Measurements from ENCODE around the gene CPA2. TPM values are rescaled to one million over a fixed set of nuclear protein-coding genes. Genes with fewer than 3 reads are reported as not detected.
"Not testable (repeated sequence)": the region's sequence is repeated elsewhere in the genome, so short reads cannot be mapped to it uniquely, and the experiment has no call there.

The CPA2 gene
- total RNA-seq, 6 donors from 2014 or later = 1.1 to 2.8 TPM; not detected in 4

DNA sequence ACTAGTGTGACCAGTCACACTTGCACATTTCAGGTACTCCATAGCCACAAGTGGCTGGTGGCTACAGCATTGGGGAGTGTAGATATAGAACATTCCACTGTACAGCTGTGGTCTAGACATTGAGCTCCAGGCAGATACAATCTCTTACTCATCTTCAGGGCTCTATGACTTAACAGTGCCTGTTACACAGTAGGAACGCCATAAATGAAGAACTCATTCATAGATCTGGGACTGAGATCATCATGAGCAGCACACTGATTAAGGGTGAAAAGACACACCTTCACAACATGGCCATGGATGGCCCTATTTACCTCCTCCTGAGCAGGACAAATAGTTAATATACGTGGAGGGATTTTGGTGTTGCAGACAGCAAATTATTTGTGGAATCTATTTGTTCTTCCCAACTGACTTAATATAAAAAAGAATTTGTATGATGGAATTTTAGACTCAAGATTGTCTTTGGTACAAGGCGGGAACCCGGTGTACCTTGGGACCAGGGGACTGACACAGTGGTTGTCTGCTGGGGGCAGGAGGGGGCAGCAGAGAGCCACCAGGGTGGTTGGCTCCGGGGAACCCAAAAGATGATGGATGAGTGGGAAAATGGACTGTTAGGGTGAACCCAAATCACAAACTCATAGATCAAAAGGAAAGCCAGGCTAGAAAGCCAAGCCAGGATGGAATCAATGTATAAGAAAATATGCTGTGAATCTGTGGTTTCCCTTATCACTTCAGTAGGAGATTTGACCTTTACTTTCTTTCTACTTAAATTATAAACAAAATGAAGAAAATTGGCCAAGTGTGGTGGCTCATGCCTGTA lies 24.3 kb upstream of the CPA2 start:
- ATAC-seq (ENCODE audit: low FRiP score in 2 of 2) (peak in 1 of 2 donors; percentile 86), DNase-seq (peak in 1 of 2 donors; percentile 47)
- Histone ChIP-seq H3K4me1 (no peaks in the 10 kb centered on the region), H3K27me3 (no peaks in the 10 kb centered on the region), H3K36me3 (no peaks in the 10 kb centered on the region), H3K27ac (no peak overlapping the region), H3K4me3 (no peak overlapping the region), H3K9me3 (no peaks in the 10 kb centered on the region)
- TF ChIP-seq POLR2A (IDR thresholded peaks at IDR 0.05) (no peak), CTCF (IDR thresholded peaks at IDR 0.05) (peak; percentile 45 to 71 (median 62))
- WGBS, 2 donors = 35 to 39% methylated on average over 5 of the region's 5 CpGs

DNA sequence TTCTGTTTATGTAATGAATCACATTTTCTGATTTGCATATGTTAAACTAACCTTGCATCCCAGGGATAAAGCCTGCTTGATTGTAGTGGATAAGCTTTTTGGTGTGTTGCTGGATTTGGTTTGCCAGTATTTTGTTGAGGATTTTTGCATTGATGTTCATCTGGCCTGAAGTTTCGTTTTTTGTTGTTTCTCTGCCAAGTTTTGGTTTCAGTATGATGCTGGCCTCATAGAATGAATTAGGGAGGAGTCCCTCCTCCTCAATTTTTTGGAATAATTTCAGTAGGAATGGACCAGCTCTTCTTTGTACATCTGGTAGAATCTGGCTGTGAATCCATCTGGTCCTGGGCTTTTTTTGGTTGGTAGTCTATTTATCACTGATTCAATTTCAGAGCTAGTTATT lies 23.2 kb upstream of the CPA2 start:
- WGBS, 2 donors = 29 to 30% methylated on average over 1 of the region's 1 CpG
- not testable (repeated sequence) for H3K4me1 ChIP-seq, H3K27ac ChIP-seq, H3K9me3 ChIP-seq, DNase-seq, H3K27me3 ChIP-seq, H3K36me3 ChIP-seq, H3K4me3 ChIP-seq
- peak in 1 of 2 donors; percentile 53 for ATAC-seq (ENCODE audit: low FRiP score in 2 of 2)

- not testable (repeated sequence) for H3K4me3 ChIP-seq; H3K4me1 ChIP-seq; H3K9me3 ChIP-seq; H3K27ac ChIP-seq; H3K36me3 ChIP-seq; ATAC-seq (ENCODE audit: low FRiP score in 2 of 2); DNase-seq; H3K27me3 ChIP-seq
- 94 to 100% methylated on average over 1 of the region's 1 CpG for WGBS, 2 donors
Measured at GRCh38 chr7:130246491-130246890, 20.2 kb upstream of the CPA2 start.

GRCh38 chr7:130248842-130249241 lies 17.8 kb upstream of the CPA2 start:
- not testable (repeated sequence) for H3K27me3 ChIP-seq; H3K4me3 ChIP-seq; DNase-seq; H3K27ac ChIP-seq; ATAC-seq (ENCODE audit: low FRiP score in 2 of 2); H3K4me1 ChIP-seq; H3K9me3 ChIP-seq; H3K36me3 ChIP-seq
- WGBS, 2 donors = 97% methylated on average over 5 of the region's 5 CpGs

DNA sequence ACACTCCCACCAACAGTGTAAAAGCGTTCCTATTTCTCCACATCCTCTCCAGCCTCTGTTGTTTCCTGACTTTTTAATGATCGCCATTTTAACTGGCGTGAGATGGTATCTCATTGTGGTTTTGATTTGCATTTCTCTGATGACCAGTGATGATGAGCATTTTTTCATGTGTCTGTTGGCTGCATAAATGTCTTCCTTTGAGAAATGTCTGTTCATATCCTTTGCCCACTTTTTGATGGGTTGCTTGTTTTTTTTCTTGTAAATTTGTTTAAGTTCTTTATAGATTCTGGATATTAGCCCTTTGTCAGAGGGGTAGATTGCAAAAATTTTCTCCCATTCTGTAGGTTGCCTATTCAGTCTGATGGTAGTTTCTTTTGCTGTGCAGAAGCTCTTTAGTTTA lies 17.0 kb upstream of the CPA2 start:
- H3K27me3 ChIP-seq; H3K4me3 ChIP-seq; H3K4me1 ChIP-seq; H3K27ac ChIP-seq; H3K9me3 ChIP-seq; H3K36me3 ChIP-seq; DNase-seq; ATAC-seq (ENCODE audit: low FRiP score in 2 of 2): not testable (repeated sequence)
- 86% methylated on average over 3 of the region's 3 CpGs for WGBS, 2 donors

- no peak overlapping the region for H3K27ac ChIP-seq
- no peak overlapping the region for H3K4me3 ChIP-seq
- ATAC-seq (ENCODE audit: low FRiP score in 2 of 2) (no peak), DNase-seq (no peak)
- WGBS, 2 donors = 82 to 95% methylated on average over 4 to 6 of the region's 6 CpGs
- no peaks in the 10 kb centered on the region for H3K4me1 ChIP-seq
- no peaks in the 10 kb centered on the region for H3K36me3 ChIP-seq
- H3K27me3 ChIP-seq = no peaks in the 10 kb centered on the region
- peaks cover 10 to 36% (median 15%) of the 10 kb centered on the region in 4 donors for H3K9me3 ChIP-seq
- no peak for TF ChIP-seq EP300 (IDR thresholded peaks at IDR 0.05)
- no peak for TF ChIP-seq CTCF (IDR thresholded peaks at IDR 0.05)
- no peak for TF ChIP-seq POLR2AphosphoS5 (IDR thresholded peaks at IDR 0.05)
- TF ChIP-seq POLR2A (IDR thresholded peaks at IDR 0.05) = no peak
Measured at GRCh38 chr7:130254555-130254954, 12.1 kb upstream of the CPA2 start.

GRCh38 chr7:130256704-130257103 lies 10.0 kb upstream of the CPA2 start:
- H3K27ac ChIP-seq = no peak overlapping the region
- ATAC-seq (ENCODE audit: low FRiP score in 2 of 2) (no peak), DNase-seq (no peak)
- no peaks in the 10 kb centered on the region for H3K4me1 ChIP-seq
- H3K27me3 ChIP-seq = no peaks in the 10 kb centered on the region
- 80 to 82% methylated on average over 2 of the region's 2 CpGs for WGBS, 2 donors
- H3K4me3 ChIP-seq = no peak overlapping the region
- H3K36me3 ChIP-seq = no peaks in the 10 kb centered on the region
- H3K9me3 ChIP-seq = peaks cover 10 to 41% (median 21%) of the 10 kb centered on the region in 4 donors
- TF ChIP-seq EP300 (IDR thresholded peaks at IDR 0.05) = no peak
- TF ChIP-seq POLR2A (IDR thresholded peaks at IDR 0.05) = no peak
- no peak for TF ChIP-seq POLR2AphosphoS5 (IDR thresholded peaks at IDR 0.05)
- no peak for TF ChIP-seq CTCF (IDR thresholded peaks at IDR 0.05)

All from upper lobe of left lung (tissue), 6 donors.